ENCODE results near the gene PAN2.
A peak's percentile ranks its signal among the peaks of the same experiment; 100 is the strongest.
"Not testable (repeated sequence)": the region's sequence is repeated elsewhere in the genome, so short reads cannot be mapped to it uniquely, and the experiment has no call there.

PAN2 gene

GRCh38 chr12:56333679-56334489 is at the start of gene PAN2:
Gene PAN2, minus strand, starts transcription at chr12:56334000. Its CDS starts 906 bp downstream, at chr12:56333094.
- DNase-seq = peak; percentile 96 to 97

DNA sequence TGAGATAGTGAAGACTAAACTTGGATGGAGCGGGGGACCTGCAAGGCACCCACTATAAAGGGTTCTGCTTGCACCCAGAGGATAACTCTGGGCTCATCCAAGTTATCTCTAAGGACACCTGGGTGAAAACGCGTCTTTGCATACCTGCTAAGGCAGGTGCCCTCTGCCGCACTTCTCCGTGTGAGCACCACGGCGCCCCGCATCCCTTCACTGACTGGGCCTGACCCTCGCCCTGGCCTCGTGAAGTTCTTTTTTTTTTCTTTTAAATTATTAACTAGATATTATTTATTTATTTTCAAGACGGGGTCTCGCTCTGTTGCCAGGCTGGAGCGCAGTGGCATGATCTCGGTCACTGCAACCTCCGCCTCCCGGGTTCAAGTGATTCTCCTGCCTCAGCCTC is 48.8 kb upstream of the PAN2 start:
- no peak for DNase-seq

DNA sequence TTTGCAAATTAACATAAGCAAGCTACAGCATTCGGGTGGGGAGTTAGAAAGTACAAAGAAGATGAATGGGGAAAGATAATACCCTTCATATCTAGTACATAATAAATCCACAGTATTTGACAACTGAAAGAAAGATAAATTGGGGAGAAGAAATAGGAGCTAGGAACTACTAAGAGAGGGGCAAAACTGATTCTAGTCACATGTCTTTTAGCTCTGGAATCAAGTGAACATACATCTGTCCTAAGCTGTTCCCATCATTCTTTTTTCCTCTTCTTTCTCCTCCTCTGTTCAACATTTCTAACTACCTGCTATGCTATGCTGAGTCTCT is 44.2 kb upstream of the PAN2 start:
- DNase-seq = no peak

GRCh38 chr12:56377310-56377988 is 43.6 kb upstream of the PAN2 start:
- DNase-seq = no peak

GRCh38 chr12:56375598-56376434 is 42.0 kb upstream of the PAN2 start:
- DNase-seq = no peak

GRCh38 chr12:56374726-56375597 is 41.2 kb upstream of the PAN2 start:
- DNase-seq = no peak

- no peak for DNase-seq
Measured at GRCh38 chr12:56373515-56373914, 39.7 kb upstream of the PAN2 start.

GRCh38 chr12:56366948-56367347 is 33.1 kb upstream of the PAN2 start:
- DNase-seq = no peak

- DNase-seq = no peak
Measured at GRCh38 chr12:56362130-56363059, 28.6 kb upstream of the PAN2 start, which contains the start of gene APOF. Gene APOF, minus strand, starts transcription at chr12:56362857. Its CDS starts 112 bp downstream, at chr12:56362745.

DNA sequence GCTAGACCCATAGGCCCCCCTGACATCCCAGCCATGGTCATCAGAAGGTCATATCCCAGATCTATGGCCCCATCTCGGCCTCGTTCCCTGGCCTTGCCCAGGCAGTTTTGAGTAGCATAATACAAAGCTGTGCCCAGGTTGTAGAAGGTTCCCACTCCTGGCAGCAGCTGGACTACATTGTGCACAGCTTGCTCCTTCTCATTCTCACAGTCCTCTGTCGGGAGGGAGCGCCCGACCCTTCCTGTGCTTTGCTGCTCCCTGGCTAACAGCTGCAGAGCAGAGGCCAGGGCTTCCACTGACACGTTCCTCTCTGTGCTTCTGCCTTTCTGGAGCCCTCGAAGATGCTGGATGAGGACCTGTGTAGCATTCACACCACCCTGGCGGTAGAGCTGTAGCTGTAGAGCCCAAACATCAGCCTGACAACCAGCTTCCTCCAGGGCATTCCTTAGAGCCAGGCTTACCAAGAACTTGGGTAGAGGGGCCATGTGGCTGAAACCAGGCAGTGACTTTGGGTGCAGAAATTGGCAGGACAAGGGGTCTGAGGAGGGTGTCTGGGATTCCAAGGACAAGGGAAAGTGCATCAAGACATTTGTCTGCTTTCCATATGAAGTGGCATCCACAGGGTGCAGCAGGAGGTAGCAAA is 27.8 kb upstream of the PAN2 start:
- no peak for DNase-seq

- peak; percentile 100 for DNase-seq
Measured at GRCh38 chr12:56359851-56360767, 26.3 kb upstream of the PAN2 start, which contains the start of gene STAT2. Gene STAT2, minus strand, starts transcription at chr12:56360107. Its CDS starts 3,536 bp downstream, at chr12:56356571.

DNA sequence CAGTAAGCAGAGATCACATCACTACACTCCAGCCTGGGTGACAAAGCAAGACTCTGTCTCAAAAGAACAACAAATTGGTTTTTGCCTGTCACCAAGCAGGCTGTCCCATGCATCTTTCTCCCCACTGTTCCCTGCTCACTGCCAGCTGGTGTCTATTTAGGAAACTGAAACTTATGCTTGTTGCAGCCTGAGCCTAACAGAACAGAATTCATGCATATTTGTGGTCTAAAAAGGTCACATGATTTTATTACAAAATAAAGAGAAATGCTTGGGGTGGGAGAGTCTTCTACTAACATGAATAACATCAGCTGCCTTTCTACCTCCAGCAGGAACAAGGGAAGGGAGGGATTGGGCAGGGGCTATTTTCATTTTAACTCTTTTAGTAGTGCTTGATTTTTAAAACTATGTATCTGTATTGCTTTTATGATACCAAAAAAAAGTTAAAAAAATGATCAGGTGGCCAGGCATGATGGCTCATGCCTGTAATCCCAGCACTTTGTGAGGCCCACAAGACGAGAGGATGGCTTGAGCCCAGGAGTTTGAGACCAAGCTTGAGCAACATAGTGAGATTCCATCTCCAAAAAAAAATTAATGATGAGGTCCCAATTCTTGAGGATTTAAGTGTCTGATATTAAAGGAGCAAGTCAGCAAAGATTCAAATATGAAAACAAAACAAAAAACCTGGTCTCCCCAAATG is 25.2 kb upstream of the PAN2 start:
- DNase-seq = peak in 1 of 2 experiments; percentile 31

GRCh38 chr12:56351325-56351724 is 17.5 kb upstream of the PAN2 start:
- DNase-seq = no peak

DNA sequence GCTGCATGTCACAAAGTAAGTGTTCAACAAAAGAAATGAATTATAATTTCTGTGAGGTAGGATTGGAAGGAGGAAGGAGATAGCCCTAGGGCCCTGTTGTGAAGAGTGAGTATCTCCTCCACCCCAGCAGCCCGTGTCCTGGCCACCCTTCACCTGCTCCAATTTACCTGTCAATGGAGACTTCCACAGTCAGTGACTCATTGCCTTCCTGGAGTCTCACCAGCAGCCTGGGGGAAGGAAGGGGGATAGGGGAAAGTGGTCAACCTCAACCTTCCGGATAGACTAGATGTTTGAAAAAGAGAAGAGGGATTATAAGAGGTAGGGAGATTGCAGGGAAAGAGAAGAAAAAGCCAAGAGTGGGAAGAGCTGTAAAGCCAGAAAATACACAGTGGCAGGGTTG is 16.9 kb upstream of the PAN2 start:
- DNase-seq = no peak

- DNase-seq = no peak
Measured at GRCh38 chr12:56348776-56349175, 15.0 kb upstream of the PAN2 start.

DNA sequence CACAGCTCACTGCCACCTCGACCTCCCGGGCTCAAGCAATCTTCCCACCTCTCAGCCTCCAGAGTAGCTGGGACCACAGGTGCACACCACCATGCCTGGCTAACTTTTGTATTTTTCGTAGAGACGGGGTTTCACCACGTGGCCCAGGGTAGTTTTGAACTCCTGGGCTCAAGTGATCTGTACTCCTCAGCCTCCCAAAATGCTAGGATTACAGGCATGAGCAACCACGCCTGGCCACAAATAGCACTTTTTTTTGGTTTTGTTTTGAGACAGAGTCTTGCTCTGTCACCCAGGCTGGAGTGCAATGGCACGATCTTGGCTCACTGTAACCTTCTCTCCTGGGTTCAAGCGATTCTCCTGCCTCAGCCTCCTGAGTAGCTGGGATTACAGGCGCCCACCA is 13.5 kb upstream of the PAN2 start:
- not testable (repeated sequence) for DNase-seq

DNA sequence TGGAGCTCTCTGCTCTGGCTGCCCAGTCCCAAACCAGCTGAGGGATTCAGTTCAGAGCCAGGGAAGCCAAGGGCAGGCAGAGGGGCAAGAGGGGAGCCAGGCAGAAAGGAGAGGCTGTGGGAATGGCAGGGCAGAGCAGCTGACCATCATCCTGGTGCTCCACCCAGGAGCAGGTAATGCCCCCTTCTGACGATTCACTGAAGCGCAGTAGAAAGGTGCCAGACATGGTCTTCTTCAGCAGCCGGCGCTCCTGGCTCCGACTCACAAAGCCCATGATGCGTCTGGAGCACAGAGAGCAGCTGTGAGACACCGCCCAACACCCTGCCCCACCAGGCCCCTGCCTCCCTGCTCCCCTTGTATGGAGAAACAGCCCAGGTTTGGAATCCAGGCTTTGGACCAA is 12.9 kb upstream of the PAN2 start:
- DNase-seq = no peak

DNA sequence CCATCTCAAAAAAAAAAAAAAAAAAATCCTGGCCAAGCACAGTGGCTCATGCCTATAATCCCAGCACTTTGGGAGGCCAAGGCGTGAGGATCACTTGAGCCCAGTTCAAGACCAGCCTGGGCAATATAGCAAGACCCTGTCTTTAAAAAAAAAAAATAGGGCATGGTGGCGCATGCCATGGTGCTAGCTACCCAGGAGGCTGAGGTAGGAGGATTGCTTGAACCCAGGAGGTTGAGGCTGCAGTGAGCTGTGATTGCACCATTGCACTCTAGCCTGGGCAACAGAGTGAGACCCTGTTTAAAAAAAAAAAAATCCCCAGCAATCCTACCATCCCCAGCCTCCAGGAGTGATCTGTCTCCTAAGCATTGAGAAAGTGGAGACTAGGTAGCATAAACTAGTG is 8.5 kb upstream of the PAN2 start:
- not testable (repeated sequence) for DNase-seq

GRCh38 chr12:56341616-56342015 is 7.8 kb upstream of the PAN2 start:
- no peak for DNase-seq
